Activated naive CD4-positive, alpha-beta T cell treated with anti-CD3 and anti-CD28 coated beads, Interleukin-2, amount 50 U/mL, for 72 hours (primary cell): ENCODE data around the gene PTPRD. TPM values are rescaled to one million over a fixed set of nuclear protein-coding genes. Genes with fewer than 3 reads are reported as not detected.

Source experiments
- ATAC-seq, 2 donors: fragments of 150-1000 bp; cut with Tn5 transposase; 2 replicates each; pipeline ENCODE4 v1.10.0; 2021; ENCODE audit warnings: mild to moderate bottlenecking in 2 of 2, moderate library complexity in 2 of 2
- DNase-seq, 2 donors: peaks; one replicate each; pipeline ENCODE4 v3.0.0; 2021 to 2022; ENCODE audit warnings: low spot score in 2 of 2
- H3K27ac Mint-ChIP-seq, 2 donors: one replicate each; pipeline ENCODE4 v1.8.0; 2022; ENCODE audit warnings: mild to moderate bottlenecking in 2 of 2, mixed read lengths in 2 of 2
- H3K36me3 Mint-ChIP-seq, 2 donors: one replicate each; pipeline ENCODE4 v1.8.0; 2022; ENCODE audit warnings: mixed read lengths in 2 of 2
- H3K9me3 Mint-ChIP-seq, 2 donors: one replicate each; pipeline ENCODE4 v1.8.0; 2022; ENCODE audit warnings: mixed read lengths in 2 of 2
- total RNA-seq, 2 donors: library from RNA; stranded (reverse); gene quantifications; one replicate each; pipeline ENCODE4 v1.2.3, GENCODE V29; 2022

The PTPRD gene
- total RNA-seq, 2 donors from 2014 or later: not detected

- Mint-ChIP-seq H3K9me3 (peaks cover 0 to 3% of the 10 kb centered on the region in 2 donors), H3K36me3 (no peaks in the 10 kb centered on the region), H3K27ac (no peak overlapping the region)
- ATAC-seq (no peak), DNase-seq (no peak)
Measured at GRCh38 chr9:9223175-9223574, 1389.6 kb downstream of the PTPRD start.

- Mint-ChIP-seq H3K27ac (no peak overlapping the region), H3K36me3 (no peaks in the 10 kb centered on the region), H3K9me3 (peaks cover 0 to 3% of the 10 kb centered on the region in 2 donors)
- DNase-seq (no peak), ATAC-seq (no peak)
Measured at GRCh38 chr9:9222730-9223129, 1390.1 kb downstream of the PTPRD start.

- DNase-seq (no peak), ATAC-seq (no peak)
- no peak overlapping the region for H3K27ac Mint-ChIP-seq
- H3K36me3 Mint-ChIP-seq: no peaks in the 10 kb centered on the region
- no peaks in the 10 kb centered on the region for H3K9me3 Mint-ChIP-seq
Measured at GRCh38 chr9:9216934-9217333, 1395.9 kb downstream of the PTPRD start.

GRCh38 chr9:9215050-9215449 is 1397.8 kb downstream of the PTPRD start:
- no peaks in the 10 kb centered on the region for H3K36me3 Mint-ChIP-seq
- no peak overlapping the region for H3K27ac Mint-ChIP-seq
- ATAC-seq (no peak), DNase-seq (no peak)
- H3K9me3 Mint-ChIP-seq: no peaks in the 10 kb centered on the region

DNA sequence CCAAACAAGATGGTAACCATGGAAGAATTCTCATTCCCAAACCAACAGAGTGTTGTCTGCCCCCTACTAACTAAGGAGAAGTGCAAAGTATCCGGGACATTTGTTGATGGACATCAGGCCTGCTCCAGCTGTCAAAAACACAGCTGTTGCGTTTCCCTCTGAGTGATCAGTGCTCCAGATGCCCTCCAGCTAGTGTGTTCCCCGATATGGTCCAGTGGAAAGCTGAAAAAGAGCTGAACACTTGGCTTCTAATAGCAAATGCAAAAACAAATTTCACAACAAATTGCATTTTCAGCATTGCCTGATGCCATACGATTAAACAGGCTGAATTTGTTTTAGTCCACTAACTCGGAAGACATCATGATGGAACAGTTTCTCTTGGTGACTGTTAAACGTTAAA is 1398.7 kb downstream of the PTPRD start:
- ATAC-seq (no peak), DNase-seq (no peak)
- Mint-ChIP-seq H3K27ac (no peak overlapping the region), H3K9me3 (no peaks in the 10 kb centered on the region), H3K36me3 (no peaks in the 10 kb centered on the region)

GRCh38 chr9:9212963-9213362 is 1399.8 kb downstream of the PTPRD start:
- Mint-ChIP-seq H3K9me3 (no peaks in the 10 kb centered on the region), H3K36me3 (no peaks in the 10 kb centered on the region), H3K27ac (no peak overlapping the region)
- ATAC-seq (no peak), DNase-seq (no peak)

- Mint-ChIP-seq H3K27ac (no peak overlapping the region), H3K36me3 (no peaks in the 10 kb centered on the region), H3K9me3 (peaks cover 3 to 12% of the 10 kb centered on the region in 2 donors)
- DNase-seq (no peak), ATAC-seq (no peak)
Measured at GRCh38 chr9:9202276-9202675, 1410.5 kb downstream of the PTPRD start.

- Mint-ChIP-seq H3K9me3 (peaks cover 4 to 17% of the 10 kb centered on the region in 2 donors), H3K27ac (no peak overlapping the region), H3K36me3 (no peaks in the 10 kb centered on the region)
- DNase-seq (no peak), ATAC-seq (no peak)
Measured at GRCh38 chr9:9186086-9186485, 1426.7 kb downstream of the PTPRD start.

DNA sequence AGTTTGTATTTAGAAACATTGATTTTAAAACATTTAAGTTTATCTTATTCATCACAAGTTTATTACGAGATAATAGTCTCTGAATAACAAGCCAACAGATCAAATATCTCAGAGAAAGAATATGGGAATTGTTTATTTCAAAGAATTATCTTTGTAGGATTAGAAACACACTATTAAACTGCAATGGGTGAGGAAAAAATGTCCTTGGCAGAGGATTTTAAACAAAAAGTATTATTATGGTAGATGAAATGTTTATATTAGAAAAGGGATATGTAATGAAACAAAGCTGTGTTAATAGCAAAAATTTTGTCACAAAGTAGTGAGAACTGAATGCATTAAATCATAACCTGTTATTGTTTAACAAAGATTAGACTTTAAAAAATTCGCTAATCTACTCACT is 1430.4 kb downstream of the PTPRD start:
- Mint-ChIP-seq H3K36me3 (no peaks in the 10 kb centered on the region), H3K27ac (no peak overlapping the region), H3K9me3 (peaks cover 3 to 6% of the 10 kb centered on the region in 2 donors)
- DNase-seq (no peak), ATAC-seq (no peak)

DNA sequence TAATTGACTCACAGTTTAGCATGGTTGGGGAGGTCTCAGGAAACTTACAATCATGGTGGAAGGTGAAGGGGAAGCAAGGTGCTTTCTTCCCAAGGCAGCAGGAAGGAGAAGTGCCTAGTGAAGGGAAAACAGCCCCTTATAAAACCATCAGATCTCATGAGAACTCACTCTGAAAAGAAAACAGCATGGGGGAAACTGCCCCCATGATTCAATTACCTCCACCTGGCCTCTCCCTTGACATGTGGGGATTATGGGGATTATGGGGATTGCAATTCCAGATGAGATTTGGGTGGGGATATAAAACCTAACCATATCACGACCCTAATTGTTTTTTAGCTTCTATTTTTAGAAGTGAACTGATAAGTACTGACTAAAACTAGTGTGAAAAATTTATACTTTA is 1435.7 kb downstream of the PTPRD start:
- ATAC-seq (no peak), DNase-seq (no peak)
- H3K9me3 Mint-ChIP-seq: peaks cover 10 to 12% of the 10 kb centered on the region in 2 donors
- no peaks in the 10 kb centered on the region for H3K36me3 Mint-ChIP-seq
- no peak overlapping the region for H3K27ac Mint-ChIP-seq

GRCh38 chr9:9174358-9174757 is 1438.4 kb downstream of the PTPRD start:
- Mint-ChIP-seq H3K9me3 (peaks cover 10 to 12% of the 10 kb centered on the region in 2 donors), H3K27ac (no peak overlapping the region), H3K36me3 (no peaks in the 10 kb centered on the region)
- ATAC-seq (no peak), DNase-seq (no peak)

GRCh38 chr9:9173264-9173663 is 1439.5 kb downstream of the PTPRD start:
- ATAC-seq (no peak), DNase-seq (no peak)
- Mint-ChIP-seq H3K9me3 (peaks cover 10 to 11% of the 10 kb centered on the region in 2 donors), H3K36me3 (no peaks in the 10 kb centered on the region), H3K27ac (no peak overlapping the region)

GRCh38 chr9:9170439-9171134 is 1442.2 kb downstream of the PTPRD start:
- Mint-ChIP-seq H3K9me3 (peaks cover 9 to 10% of the 10 kb centered on the region in 2 donors), H3K36me3 (no peaks in the 10 kb centered on the region), H3K27ac (no peak overlapping the region)
- no peak for ATAC-seq
- no peak for DNase-seq

- no peak overlapping the region for H3K27ac Mint-ChIP-seq
- DNase-seq (no peak), ATAC-seq (no peak)
- peaks cover 0 to 4% of the 10 kb centered on the region in 2 donors for H3K9me3 Mint-ChIP-seq
- H3K36me3 Mint-ChIP-seq: no peaks in the 10 kb centered on the region
Measured at GRCh38 chr9:9142001-9142400, 1470.8 kb downstream of the PTPRD start.

DNA sequence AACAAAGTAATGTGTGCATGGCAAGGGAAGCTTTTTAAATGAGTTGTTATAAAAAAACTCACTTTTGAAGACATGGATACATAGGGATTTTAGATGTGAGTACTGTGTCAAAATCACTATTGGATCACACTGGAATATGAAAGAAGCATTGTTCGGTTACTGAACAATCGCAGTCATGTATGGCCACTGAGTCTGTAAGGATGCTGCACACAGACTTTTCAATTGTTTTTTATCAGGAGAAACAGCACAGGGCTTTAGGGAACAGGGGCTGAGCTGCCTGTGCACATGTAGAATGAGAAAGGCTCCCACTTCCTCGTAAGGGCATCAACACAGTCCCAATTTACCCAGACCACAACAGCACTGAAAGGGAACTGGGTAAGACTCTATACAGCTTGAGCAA is 1479.3 kb downstream of the PTPRD start:
- H3K27ac Mint-ChIP-seq: no peak overlapping the region
- peaks cover 0 to 6% of the 10 kb centered on the region in 2 donors for H3K9me3 Mint-ChIP-seq
- no peak for ATAC-seq
- H3K36me3 Mint-ChIP-seq: no peaks in the 10 kb centered on the region
- no peak for DNase-seq

DNA sequence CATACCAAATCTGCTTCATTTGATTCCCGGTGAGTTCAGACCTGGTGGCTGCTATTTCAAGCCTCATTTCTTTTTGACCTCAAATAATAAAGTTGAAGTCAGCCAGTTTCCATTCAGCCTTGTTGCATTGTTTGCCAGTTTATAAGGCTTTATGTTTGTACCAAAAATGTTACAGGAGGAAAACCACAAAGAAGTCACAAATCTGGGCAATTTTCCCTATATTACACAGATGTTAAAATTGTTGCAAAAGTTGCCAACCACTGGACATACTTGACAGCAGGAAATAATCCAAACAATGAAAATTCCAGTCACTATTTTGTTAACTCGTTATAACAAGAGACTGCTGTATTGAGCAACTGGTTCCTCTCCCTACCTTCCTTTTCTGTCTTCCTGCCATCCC is 1488.2 kb downstream of the PTPRD start:
- ATAC-seq (no peak), DNase-seq (no peak)
- H3K27ac Mint-ChIP-seq: no peak overlapping the region
- peaks cover 8 to 12% of the 10 kb centered on the region in 2 donors for H3K9me3 Mint-ChIP-seq
- H3K36me3 Mint-ChIP-seq: no peaks in the 10 kb centered on the region

GRCh38 chr9:9122230-9122875 is 1490.4 kb downstream of the PTPRD start:
- DNase-seq: no peak
- no peaks in the 10 kb centered on the region for H3K36me3 Mint-ChIP-seq
- H3K27ac Mint-ChIP-seq: no peak overlapping the region
- no peak for ATAC-seq
- peaks cover 8% of the 10 kb centered on the region in 2 donors for H3K9me3 Mint-ChIP-seq

DNA sequence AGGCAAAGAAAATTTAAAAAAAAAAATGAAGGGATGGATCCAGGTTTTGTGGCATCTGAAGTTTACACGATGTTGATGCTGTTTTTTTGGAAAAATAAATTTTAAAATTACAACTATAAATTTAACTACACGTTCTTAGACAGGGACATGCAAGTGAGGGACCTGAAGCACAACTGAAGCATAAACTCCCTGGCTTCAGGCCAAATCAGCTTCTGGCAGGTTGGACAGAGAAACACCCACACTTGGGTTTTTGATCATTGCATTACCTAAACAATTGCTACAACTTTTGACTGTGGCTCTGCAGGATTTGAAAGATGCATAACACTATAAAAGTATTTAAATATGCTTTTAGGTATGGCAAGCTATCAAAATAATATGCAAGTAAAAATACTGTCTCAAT is 1494.9 kb downstream of the PTPRD start:
- H3K36me3 Mint-ChIP-seq: no peaks in the 10 kb centered on the region
- H3K9me3 Mint-ChIP-seq: no peaks in the 10 kb centered on the region
- DNase-seq (no peak), ATAC-seq (no peak)
- no peak overlapping the region for H3K27ac Mint-ChIP-seq
